ENCODE measurements around the gene ADGRG7. TPM values are rescaled to one million over a fixed set of nuclear protein-coding genes. Genes with fewer than 3 reads are reported as not detected.

ADGRG7 gene
- total and polyA plus RNA-seq, 9 of the 15 experiments (the other 6 are each of a cell fraction or from before 2014, with no cell fraction given) = 0.03 TPM; not detected in 7

- no peak for ATAC-seq
- POLR2A ChIA-PET = no interaction called here
Measured at GRCh38 chr3:100590840-100591147, 18.6 kb upstream of the ADGRG7 start.

More at GRCh38 chr3:100590840-100591147, 18.6 kb upstream of the ADGRG7 start:
- Histone ChIP-seq H3K9me1 (ENCODE audit: control insufficient read depth, insufficient read depth, low read length) (no peaks in the 10 kb centered on the region), H3K27me3 (ENCODE audit: control insufficient read depth in 2 of 2, insufficient read depth in 2 of 2, low read length in 2 of 2) (no peaks in the 10 kb centered on the region), H3K4me2 (ENCODE audit: insufficient read depth, low read length) (no peak overlapping the region), H3K79me2 (ENCODE audit: control insufficient read depth, insufficient read depth, low read length) (no peaks in the 10 kb centered on the region), H3K27ac (ENCODE audit: extremely low read depth, low read depth, low read length) (no peak overlapping the region), H3K9ac (ENCODE audit: insufficient read depth in 1 of 2, low read depth in 2 of 2, low read length in 2 of 2) (no peak overlapping the region), H3K9me3 (replicated peaks; ENCODE audit: control insufficient read depth, insufficient read depth, low read depth, low read length) (no peaks in the 10 kb centered on the region), H2AFZ (ENCODE audit: low read depth, low read length) (no peak overlapping the region), H3K36me3 (ENCODE audit: control insufficient read depth, insufficient read depth, low read length) (no peaks in the 10 kb centered on the region), H3K4me1 (replicated peaks in 1 of 2; ENCODE audit: control insufficient read depth in 2 of 2, insufficient read depth in 2 of 2, low read length in 2 of 2) (no peaks in the 10 kb centered on the region; a peak in 1 of 5 replicates), H3K4me3 (no peak overlapping the region), H4K20me1 (replicated peaks; ENCODE audit: control insufficient read depth, insufficient read depth, low read length) (no peaks in the 10 kb centered on the region)
- DNase-seq (ENCODE audit: extremely low read depth in 1 of 4, low spot score in 3 of 4) (no peak), FAIRE-seq (no peak)
- BruUV-seq (replicated peaks) = no TSS peak
- CTCF ChIA-PET (ENCODE audit: low intra/inter-chr PET ratio) = interaction anchor here (1.5 to 1.7 kb wide), 2 partner anchors 128 to 274 kb away, joined by 7 to 12 read pairs; no protein-coding TSS in a partner anchor
- 0% methylated on average over 1 of the region's 1 CpG for WGBS (ENCODE audit: insufficient coverage, low coverage, missing lambda C conversion rate)
- intact Hi-C loops (cut with micrococcal nuclease) = loop anchor here (1.0 kb wide), 2 partner anchors 127 to 274 kb away; no protein-coding TSS in a partner anchor
- in situ Hi-C loops (cut with MboI) = loop anchor here (5.0 to 10.0 kb wide), 2 partner anchors 128 to 276 kb away; no protein-coding TSS in a partner anchor
- TF ChIP-seq STAT6 (CRISPR knock-in tag; IDR thresholded peaks at IDR 0.05) = no peak
- TF ChIP-seq HMG20A (CRISPR knock-in tag; conservative IDR thresholded peaks at IDR 0.05) = no peak
- no peak for TF ChIP-seq TGIF2 (CRISPR knock-in tag; IDR thresholded peaks at IDR 0.05)
- TF ChIP-seq CEBPG (CRISPR knock-in tag; IDR thresholded peaks at IDR 0.05) = no peak
- 0 out of 4 replicates have a peak, but pooled peaks of 1 of the 2 experiments have one; percentile 4 for TF ChIP-seq CEBPG (tag; conservative IDR thresholded peaks at IDR 0.05 in 1 of 2, IDR thresholded peaks at IDR 0.05 in 1 of 2)
- no peak for TF ChIP-seq HDAC2 (IDR thresholded peaks at IDR 0.05)
- TF ChIP-seq MCM5 (IDR thresholded peaks at IDR 0.05; ENCODE audit: low read depth) = no peak
- no peak for TF ChIP-seq NR2C1 (IDR thresholded peaks at IDR 0.05)
- TF ChIP-seq NR2C1 (tag; IDR thresholded peaks at IDR 0.05) = no peak
- no peak for TF ChIP-seq NFE2L1 (tag; IDR thresholded peaks at IDR 0.05; ENCODE audit: borderline replicate concordance, low read depth)
